Glutamatergic neuron (in vitro differentiated cells): ENCODE measurements around the gene MPHOSPH9. TPM values are rescaled to one million over a fixed set of nuclear protein-coding genes. Genes with fewer than 3 reads are reported as not detected.
A peak's percentile ranks its signal among the peaks of the same experiment; 100 is the strongest.

ENCODE experiments used
- DNase-seq: peaks from one replicate; pipeline ENCODE4 v3.0.0; 2022
- H3K27ac Mint-ChIP-seq: one replicate; pipeline ENCODE4 v1.8.0; 2020; ENCODE audit warnings: mild to moderate bottlenecking, mixed read lengths, inconsistent platforms; ENCODE audit not compliant: unreplicated experiment
- H3K27me3 Mint-ChIP-seq: one replicate; pipeline ENCODE4 v1.8.0; 2020; ENCODE audit warnings: mild to moderate bottlenecking, moderate library complexity, mixed read lengths, inconsistent platforms; ENCODE audit not compliant: unreplicated experiment
- H3K36me3 Mint-ChIP-seq: one replicate; pipeline ENCODE4 v1.8.0; 2020; ENCODE audit warnings: mild to moderate bottlenecking, mixed read lengths, inconsistent platforms; ENCODE audit not compliant: unreplicated experiment
- H3K4me1 Mint-ChIP-seq: one replicate; pipeline ENCODE4 v1.8.0; 2020; ENCODE audit warnings: mild to moderate bottlenecking, low read depth, mixed read lengths, inconsistent platforms; ENCODE audit not compliant: unreplicated experiment
- H3K4me3 Mint-ChIP-seq: one replicate; pipeline ENCODE4 v1.8.0; 2020; ENCODE audit warnings: mild to moderate bottlenecking, mixed read lengths, inconsistent platforms; ENCODE audit not compliant: unreplicated experiment
- H3K9me3 Mint-ChIP-seq: one replicate; pipeline ENCODE4 v1.8.0; 2020; ENCODE audit warnings: mild to moderate bottlenecking, moderate library complexity, mixed read lengths, inconsistent platforms; ENCODE audit not compliant: unreplicated experiment
- total RNA-seq: library from RNA; stranded (reverse); fragmentation: NEBNext Ultra II Directional; extraction: Animal tissue kit (Norgen Biotek cat#: 25700); gene quantifications from one replicate; pipeline ENCODE4 v1.2.1, GENCODE V29; 2021; ENCODE audit not compliant: unreplicated experiment
- TF ChIP-seq, protein P1 (sequence below): fragments of 200-600 bp; sonication (generic); IDR thresholded peaks from one replicate; pipeline ENCODE4 v1.5.0; 2021; ENCODE audit not compliant: partially characterized antibody, unreplicated experiment

Gene MPHOSPH9
- total RNA-seq, 1 donor from 2014 or later: 38.4 TPM

DNA sequence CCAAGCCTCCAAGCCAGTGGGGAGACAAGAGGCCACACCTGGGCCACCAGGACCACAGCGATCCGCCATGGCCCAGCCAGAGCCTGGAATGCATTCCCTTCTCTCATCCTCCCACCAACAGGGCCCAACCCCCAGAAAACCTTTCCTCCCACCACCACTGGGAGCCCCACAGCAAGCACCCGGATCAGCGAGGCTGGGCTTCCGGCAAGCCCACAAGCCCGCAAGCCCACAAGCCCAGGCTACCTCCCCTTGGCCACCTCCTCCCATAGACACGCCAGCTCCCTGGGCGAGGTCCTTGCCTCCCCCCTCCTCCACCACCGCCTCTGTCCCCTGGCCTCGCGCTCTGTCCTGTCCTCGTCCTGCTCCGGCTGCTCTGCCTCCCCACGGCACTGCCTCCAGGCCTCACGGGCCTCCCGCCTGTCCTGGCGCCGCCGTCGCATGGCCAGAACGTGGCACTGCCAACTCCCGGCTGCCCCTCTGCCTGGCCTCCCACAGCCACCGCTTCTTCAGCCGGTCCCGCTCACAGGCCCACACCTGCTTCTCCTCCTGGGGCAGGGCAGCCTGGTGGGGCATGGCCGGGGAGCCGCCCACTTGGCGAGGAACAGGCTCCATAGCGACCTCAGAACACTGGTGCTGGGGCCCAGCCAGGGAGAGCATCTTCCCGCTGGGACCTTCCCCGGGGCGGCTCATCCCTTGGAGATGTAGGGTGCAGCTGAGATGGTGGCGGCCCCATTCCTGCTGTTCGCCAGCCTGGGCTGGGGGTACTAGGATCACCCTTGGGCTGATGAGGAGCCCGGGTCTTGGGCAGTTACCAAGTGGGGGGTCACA is 33.1 kb upstream of the MPHOSPH9 start:
- Mint-ChIP-seq H3K4me3 (peak overlapping the region; percentile 30), H3K27ac (peak overlapping the region; percentile 43), H3K9me3 (peaks cover 17% of the 10 kb centered on the region), H3K4me1 (peaks cover 22% of the 10 kb centered on the region), H3K36me3 (no peaks in the 10 kb centered on the region), H3K27me3 (peaks cover 20% of the 10 kb centered on the region)
- no peak for DNase-seq
- TF ChIP-seq, protein P1, sequence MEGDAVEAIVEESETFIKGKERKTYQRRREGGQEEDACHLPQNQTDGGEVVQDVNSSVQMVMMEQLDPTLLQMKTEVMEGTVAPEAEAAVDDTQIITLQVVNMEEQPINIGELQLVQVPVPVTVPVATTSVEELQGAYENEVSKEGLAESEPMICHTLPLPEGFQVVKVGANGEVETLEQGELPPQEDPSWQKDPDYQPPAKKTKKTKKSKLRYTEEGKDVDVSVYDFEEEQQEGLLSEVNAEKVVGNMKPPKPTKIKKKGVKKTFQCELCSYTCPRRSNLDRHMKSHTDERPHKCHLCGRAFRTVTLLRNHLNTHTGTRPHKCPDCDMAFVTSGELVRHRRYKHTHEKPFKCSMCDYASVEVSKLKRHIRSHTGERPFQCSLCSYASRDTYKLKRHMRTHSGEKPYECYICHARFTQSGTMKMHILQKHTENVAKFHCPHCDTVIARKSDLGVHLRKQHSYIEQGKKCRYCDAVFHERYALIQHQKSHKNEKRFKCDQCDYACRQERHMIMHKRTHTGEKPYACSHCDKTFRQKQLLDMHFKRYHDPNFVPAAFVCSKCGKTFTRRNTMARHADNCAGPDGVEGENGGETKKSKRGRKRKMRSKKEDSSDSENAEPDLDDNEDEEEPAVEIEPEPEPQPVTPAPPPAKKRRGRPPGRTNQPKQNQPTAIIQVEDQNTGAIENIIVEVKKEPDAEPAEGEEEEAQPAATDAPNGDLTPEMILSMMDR: no peak

DNA sequence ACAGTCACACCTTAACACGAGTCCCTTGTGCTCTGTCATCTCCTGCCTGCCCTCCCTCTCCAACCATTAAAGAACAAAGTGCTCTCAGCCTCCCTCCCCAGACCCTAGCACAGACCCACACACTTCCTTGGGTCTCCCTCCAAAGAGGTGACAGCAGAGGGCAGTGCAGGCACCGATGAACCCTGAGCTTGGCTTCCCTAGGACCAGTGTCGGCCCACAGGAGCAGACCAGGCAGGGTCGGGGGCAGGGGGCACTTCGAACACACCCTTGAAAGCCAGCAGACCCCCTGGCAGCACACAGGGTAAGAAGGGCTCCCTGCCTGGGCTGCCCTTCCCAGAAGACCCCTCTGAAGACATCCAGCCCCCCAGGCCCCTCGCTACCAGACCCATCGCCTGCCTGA is 31.7 kb upstream of the MPHOSPH9 start:
- Mint-ChIP-seq H3K36me3 (no peaks in the 10 kb centered on the region), H3K9me3 (peaks cover 14% of the 10 kb centered on the region), H3K27me3 (peaks cover 15% of the 10 kb centered on the region), H3K4me3 (no peak overlapping the region), H3K4me1 (peaks cover 22% of the 10 kb centered on the region), H3K27ac (peak overlapping the region; percentile 23)
- TF ChIP-seq, protein P1: no peak
- peak; percentile 65 for DNase-seq

DNA sequence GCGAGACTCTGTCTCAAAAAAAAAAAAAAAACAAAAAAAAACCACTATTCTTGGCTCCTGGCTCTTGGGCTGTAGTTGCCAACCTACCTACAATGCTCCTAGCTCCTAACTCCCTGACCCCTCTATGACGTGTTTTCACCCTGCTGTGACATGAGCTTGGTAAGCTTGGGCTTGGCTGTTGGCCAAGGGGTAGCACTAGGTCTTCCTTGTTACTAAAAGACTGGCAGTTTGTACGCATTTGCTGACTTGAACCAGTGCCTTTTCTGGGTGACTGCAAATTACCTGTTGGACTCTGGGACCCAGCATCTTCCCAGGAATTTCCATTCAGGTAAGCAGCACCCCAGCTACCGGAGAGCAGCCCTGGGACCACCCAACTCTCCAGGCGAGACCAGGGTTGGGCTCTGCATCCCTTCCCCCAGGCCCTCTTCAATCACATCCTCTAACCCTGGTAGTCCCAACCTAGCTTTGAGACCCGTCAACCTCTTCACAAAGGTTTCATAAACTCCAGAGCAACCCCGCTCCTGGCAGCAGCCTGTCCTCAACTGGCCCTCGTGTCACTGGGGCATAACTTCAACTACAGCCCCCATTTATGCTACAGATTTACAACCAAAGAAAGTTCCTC is 30.4 kb upstream of the MPHOSPH9 start:
- TF ChIP-seq, protein P1: no peak
- peaks cover 10% of the 10 kb centered on the region for H3K9me3 Mint-ChIP-seq
- H3K4me3 Mint-ChIP-seq: no peak overlapping the region
- H3K4me1 Mint-ChIP-seq: peaks cover 14% of the 10 kb centered on the region
- no peaks in the 10 kb centered on the region for H3K36me3 Mint-ChIP-seq
- peaks cover 11% of the 10 kb centered on the region for H3K27me3 Mint-ChIP-seq
- H3K27ac Mint-ChIP-seq: no peak overlapping the region
- no peak for DNase-seq

DNA sequence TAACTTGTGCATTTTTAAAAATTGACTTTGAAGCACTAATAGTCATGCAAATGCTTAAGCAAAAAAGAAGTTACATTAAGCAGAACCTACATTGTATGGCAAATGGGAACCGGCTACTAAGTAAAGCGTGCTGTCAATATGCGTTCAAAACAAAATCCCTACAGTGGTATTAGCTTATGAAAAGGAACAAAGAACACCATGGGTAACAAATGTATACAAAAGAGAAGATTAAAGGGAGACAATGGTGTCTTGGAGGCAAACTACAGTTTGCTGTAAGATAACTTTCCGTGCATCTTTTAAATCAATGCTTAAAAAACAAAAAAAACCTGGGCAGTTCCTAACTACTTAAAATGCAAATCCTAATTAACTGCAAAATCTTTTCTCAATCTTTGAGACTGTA is 28.3 kb upstream of the MPHOSPH9 start:
- DNase-seq: no peak
- no peak overlapping the region for H3K4me3 Mint-ChIP-seq
- peaks cover 7% of the 10 kb centered on the region for H3K9me3 Mint-ChIP-seq
- H3K4me1 Mint-ChIP-seq: peaks cover 3% of the 10 kb centered on the region
- no peak overlapping the region for H3K27ac Mint-ChIP-seq
- no peaks in the 10 kb centered on the region for H3K36me3 Mint-ChIP-seq
- TF ChIP-seq, protein P1: no peak
- peaks cover 7% of the 10 kb centered on the region for H3K27me3 Mint-ChIP-seq

DNA sequence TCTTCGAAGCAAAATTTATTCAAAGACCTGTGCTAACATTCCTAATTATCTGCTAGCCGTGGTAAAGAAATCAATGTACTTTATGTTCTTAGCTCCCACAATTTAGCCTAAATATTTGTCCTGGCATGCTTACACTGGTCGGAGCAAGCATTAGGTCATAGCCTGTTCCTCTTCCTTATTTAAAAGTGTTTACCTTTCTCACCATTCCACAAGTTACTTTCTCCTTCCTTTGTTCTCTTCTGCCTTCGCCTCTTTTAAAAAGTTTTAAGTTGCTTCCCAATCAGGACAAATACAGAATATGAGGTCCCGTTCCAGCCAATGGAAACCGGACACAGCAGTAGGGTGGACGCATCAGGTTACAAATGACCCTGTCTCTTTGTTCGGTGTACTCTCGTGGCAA is 27.1 kb upstream of the MPHOSPH9 start:
- no peaks in the 10 kb centered on the region for H3K36me3 Mint-ChIP-seq
- H3K27ac Mint-ChIP-seq: no peak overlapping the region
- H3K4me1 Mint-ChIP-seq: peaks cover 3% of the 10 kb centered on the region
- no peak overlapping the region for H3K4me3 Mint-ChIP-seq
- peaks cover 4% of the 10 kb centered on the region for H3K27me3 Mint-ChIP-seq
- peaks cover 7% of the 10 kb centered on the region for H3K9me3 Mint-ChIP-seq
- TF ChIP-seq, protein P1: no peak
- no peak for DNase-seq
